C1 segment of cervical spinal cord (tissue), 14 donors: Measurements from ENCODE around the gene FBRSL1.
A peak's percentile ranks its signal among the peaks of the same experiment; 100 is the strongest.

Experiments used
- DNase-seq, 14 donors: peaks; one replicate each; lab custom pipeline; 2025; lab: John Stamatoyannopoulos, UW

FBRSL1 gene

GRCh38 chr12:132556216-132556615, 66.3 kb downstream of the FBRSL1 start:
- no peak for DNase-seq

- no peak for DNase-seq
Observed at GRCh38 chr12:132556801-132557200, 66.8 kb downstream of the FBRSL1 start.

GRCh38 chr12:132557291-132558015, 67.5 kb downstream of the FBRSL1 start:
- DNase-seq = no peak

DNA sequence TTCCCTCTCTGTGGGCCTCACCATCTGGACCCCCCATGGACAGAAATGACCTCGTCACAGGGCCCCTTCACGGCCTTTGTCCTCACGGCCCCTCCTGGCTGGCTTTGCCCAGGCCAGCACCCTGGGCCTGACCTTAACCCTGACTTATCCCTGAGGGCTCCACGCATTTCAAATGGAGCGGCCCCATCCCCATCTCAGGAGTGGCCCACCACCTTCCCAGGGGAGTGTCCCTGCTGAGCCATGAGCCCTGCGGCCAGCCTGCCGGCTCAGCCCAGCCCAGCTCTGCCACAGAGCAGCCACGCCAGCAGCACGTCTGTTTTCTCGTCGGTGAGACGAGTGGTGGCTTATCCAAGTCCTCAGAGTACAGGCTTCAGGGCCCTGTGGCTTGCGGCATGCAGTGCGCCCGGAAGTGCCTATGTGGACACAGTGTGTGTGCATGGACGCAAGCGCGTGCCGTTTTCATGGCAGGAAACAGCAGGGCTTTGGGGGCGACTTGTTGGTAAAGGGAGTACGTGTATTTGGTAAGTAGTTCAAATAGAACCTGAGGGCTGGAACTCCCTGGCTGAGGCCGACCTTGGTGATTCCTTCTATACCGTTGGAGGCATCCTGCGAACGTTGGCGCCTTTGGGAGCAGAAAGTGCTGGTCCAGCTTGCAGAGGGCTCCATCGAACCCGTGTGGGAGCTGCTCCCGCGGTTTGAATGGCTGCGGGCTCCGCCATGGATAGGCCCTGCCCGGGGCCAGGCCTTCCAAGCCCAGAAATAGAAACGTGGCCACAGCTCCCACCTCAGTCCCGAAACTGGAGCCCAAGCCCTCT, 68.3 kb downstream of the FBRSL1 start:
- DNase-seq = no peak

DNA sequence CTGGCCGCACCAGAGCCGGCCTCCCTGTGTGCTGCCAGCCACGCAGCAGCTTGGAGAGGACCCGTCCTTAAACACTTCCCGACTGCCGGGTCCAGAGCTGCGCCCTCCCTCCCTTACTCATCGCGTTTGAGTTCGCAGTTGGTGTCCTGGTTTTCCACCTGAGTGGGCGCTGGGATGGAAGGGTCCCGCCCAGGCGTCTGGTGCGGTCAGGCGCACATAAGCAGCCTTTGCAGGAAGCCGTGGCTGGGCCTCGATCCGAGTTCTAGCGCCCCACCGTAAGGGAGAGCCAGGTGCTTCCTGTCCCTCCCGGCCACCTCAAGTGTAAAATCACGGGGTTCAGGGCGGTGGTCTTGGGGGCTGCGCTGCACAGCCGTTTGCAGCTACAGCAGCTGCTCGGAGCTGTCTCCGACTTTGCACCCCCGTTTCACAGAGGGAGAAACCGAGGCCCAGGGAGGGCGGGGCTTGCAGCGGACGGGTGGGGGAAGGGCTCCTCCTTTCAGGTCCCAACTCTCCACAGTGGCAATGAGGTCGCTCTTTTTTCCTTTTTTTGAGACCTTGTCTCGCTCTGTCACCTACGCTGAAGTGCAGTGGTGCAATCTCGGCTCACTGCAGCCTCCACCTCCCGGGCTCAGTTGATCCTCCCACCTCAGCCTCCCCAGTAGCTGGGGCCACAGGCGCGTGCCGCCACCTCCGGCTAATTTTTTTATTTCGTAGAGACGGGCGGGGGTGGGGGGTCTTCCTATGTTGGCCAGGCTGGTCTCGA, 69.1 kb downstream of the FBRSL1 start:
- DNase-seq = peak in 1 of 14 donors; percentile 42

- DNase-seq = peak in 4 of 14 donors; percentile 2 to 61 (median 32)
Observed at GRCh38 chr12:132559652-132560363, 69.9 kb downstream of the FBRSL1 start.

DNA sequence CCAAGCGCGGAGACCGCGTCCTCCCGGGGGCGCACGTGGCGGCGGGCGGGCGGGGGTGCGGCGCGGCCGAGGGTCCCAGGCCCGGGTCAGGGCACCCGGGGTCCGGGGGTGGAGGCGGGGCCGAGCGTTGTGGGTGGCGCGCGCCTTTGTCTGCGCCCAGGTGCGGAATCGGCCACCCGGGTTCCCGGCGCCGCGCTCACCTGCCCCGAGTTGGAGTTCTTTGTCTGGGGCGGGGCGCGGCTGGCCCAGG, 70.3 kb downstream of the FBRSL1 start:
- no peak for DNase-seq

DNA sequence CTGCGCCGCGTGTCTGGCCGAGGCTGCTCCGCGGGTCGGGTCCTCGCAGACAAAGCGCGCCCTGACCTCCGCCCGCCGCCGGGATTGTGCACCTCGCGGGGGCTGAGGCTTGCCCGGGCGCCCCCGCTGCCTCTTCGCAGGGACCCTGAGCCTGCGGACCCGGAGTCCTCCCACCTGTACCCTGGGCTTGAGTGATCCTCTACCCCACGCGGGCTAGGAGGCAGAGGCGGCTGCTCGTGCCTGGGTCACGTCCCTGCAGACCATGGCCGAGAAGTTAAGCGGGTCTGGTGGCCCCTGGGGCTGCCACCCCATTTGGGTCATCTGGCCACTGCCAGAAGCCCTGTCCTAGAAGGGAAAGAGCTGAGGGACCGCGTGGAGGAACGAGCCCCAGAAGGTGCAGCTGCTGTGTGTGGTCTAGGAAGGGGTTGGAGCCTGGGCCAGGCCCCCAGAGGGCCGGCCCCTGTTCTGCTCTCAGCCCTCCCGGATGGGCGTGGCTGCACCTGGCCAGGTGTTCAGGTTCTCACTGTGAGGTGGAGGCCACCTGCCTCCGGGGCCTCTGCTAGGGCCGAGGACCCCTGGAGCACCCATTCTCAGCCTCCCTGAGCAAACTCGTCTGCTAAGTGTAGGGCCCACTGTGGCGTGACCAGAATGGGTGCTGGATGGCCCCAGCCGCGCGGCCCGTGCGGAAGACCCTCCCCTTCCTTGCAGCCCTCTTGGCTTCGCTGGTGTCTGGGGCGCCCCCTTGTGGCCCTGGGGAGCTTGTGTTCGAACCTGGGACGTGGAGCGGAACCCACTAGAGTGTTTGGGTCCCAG, 70.9 kb downstream of the FBRSL1 start:
- peak in 3 of 14 donors; percentile 7 to 11 (median 11) for DNase-seq
